ENCODE data around the gene PPEF1.
A peak's percentile ranks its signal among the peaks of the same experiment; 100 is the strongest.

Gene PPEF1, protein sequence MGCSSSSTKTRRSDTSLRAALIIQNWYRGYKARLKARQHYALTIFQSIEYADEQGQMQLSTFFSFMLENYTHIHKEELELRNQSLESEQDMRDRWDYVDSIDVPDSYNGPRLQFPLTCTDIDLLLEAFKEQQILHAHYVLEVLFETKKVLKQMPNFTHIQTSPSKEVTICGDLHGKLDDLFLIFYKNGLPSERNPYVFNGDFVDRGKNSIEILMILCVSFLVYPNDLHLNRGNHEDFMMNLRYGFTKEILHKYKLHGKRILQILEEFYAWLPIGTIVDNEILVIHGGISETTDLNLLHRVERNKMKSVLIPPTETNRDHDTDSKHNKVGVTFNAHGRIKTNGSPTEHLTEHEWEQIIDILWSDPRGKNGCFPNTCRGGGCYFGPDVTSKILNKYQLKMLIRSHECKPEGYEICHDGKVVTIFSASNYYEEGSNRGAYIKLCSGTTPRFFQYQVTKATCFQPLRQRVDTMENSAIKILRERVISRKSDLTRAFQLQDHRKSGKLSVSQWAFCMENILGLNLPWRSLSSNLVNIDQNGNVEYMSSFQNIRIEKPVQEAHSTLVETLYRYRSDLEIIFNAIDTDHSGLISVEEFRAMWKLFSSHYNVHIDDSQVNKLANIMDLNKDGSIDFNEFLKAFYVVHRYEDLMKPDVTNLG
- 0.07 to 1.2 (median 0.11) reads per million in 3 experiments for total RNA-seq

DNA sequence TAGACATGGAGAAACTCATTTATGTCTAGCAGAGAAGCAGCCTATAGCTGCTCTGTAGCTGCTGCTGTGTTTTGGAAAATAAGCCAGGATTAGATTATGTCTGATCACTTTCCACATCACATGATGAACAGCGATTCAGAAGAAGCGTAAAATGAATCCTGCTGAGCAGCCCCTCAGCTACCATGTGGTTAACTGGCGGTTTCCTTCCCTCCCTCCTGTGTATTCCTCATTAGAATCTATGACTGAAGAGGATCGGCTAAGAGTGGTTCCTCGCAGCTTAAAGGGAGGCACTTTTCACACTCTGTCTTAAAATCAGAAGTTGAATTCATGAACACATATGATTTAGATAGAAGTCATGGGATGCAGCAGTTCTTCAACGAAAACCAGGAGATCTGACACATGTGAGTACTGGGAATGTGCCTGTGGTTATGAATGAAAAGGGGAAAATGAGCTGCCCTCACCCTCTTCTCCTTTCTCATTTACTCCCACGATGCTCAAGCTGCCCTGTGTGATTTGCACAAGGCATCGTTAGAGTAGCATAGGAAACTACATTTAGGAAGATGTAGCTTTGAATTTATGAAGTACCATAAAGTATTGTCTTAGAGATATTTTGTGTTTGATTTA lies at the start of gene PPEF1:
TSS of gene PPEF1 (plus strand) at position 220 of the 624 bp plus-strand sequence. CDS start at position 356, 136 bp downstream.
- no peak for DNase-seq

DNA sequence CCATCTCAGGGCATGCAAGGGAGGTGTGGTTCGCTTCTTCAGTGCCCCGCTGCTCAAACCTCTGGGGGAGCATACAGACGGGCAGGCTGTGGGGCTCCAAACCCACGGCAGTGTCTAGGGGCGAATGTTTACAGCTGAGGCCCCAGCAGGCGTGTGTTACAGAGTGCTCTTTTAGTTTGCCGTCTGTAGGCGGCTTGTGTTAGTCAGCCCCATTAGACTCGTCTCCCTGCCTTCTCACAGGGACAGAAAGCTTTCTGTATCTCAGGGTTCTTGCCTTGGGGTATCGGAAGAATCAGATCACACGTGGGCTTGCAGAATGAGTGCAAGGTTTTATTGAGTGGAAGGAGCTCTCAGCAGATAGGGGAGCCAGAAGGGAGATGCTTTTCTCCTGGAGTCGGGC lies 46.2 kb upstream of the PPEF1 start:
- DNase-seq, result no peak

DNA sequence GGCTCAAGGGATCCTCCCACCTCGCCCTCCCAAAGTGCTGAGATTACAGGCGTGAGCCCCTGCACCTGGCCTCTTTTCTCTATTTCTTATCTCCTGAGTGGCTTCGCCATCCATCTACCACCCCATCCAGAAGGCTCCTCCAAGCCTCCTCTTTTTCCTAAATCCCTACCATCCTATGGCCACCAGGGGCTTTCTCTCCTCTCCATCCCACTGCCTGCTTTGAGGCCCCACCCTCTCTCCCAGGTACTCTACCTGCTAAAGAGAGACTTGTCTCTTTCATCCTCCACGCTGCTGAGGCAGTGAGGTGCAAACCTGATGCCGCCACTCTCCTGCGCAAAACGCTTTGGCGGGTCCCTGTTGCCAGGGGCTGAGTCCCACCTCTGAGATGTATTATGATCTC lies 42.5 kb upstream of the PPEF1 start:
- DNase-seq, result no peak

DNA sequence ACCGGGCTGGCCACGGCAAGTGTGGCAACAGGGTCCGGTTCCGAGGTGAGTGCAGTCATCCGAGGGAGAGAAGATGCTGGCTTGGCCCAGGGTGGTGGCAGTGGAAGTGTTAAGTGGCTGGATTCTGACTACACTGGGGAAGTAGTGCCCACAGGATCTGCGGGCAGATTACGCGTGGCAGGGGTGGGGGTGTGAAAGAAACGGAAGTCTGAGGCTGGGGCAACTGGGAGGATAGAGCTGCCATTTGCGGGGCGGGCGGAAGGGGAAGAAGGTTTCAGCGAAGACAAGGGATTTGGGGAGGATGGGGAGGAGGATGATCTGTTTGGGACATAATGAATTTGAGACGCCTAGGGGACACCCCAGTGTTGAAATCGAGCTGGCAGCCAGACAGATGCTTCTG lies 40.8 kb upstream of the PPEF1 start:
- DNase-seq, result no peak

DNA sequence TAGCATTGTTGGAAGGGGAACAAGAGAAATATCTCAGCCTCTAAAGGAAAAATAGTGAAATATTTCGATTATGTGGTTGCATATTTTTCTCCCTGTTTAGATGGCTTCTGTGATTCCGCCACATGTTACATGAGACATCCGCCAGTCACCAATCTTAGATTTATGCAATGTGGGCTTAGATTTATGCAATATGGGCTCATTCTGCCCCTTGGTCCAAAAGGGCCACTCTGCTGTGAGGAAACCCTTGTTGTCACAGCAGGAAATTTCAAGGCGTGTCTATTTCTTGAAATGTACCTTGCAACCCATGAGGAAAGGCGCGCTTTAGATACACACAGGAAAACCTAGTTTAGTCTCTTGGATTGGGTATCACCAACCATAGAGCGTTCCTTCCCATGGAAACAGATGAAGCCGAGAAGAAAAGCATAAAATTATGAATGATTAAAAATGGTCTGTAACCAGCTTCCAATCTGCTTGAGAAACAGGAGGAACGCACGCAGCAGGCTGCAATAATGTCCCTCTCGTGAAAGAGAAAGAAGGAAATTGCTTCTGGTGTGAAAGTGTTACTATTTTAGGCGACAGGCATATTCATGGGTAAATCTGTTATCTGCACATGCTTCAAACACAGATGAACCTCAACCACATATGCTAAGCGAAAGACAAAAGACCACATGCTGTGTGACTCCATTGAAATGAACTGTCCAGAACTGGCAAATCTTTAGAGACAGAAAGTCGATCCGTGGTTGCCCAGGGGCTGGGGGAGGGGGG lies 39.2 kb upstream of the PPEF1 start:
- no peak for DNase-seq

DNA sequence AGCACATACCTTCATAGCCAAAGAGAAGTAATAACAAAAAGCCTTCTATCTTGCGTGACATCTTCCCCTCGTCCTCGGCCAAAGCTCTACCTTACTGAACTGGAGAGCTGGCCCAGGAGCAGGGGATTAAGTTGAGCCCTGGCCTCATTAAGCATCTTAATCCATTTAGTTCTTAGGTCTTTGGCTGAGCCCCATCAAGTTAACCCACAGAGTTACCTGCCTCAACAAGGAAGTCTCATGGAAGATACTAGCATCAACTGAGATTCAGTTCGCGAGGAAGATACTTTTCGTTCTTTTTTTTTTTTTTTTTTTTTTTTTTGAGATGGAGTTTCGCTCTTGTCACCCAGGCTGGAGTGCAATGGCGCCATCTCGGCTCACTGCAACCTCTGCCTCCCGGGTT lies 35.4 kb upstream of the PPEF1 start, which contains the start of gene RS1:
TSS of gene RS1 (minus strand) at position 101 of the 400 bp plus-strand sequence. CDS start at position 61, 40 bp downstream.
- no peak for DNase-seq

DNA sequence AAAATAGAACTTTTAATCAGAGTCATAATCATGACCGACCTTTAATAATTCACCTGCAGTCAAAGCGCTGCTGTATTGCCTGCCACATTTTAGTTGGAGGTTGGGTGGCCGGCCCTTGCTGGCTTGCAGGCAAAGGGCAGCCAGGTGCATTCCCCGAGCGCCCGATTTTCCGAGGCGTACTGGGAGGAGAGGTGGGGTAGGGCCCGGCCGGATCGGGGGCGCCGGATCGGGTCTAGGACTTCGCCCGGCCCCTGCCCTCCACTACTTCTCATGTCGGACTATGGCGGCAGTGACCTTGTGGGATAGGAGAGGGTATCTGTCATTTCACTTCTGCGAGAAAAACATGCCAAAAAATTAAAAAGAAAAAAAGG lies 33.0 kb upstream of the PPEF1 start:
- peak; percentile 5 for DNase-seq

DNA sequence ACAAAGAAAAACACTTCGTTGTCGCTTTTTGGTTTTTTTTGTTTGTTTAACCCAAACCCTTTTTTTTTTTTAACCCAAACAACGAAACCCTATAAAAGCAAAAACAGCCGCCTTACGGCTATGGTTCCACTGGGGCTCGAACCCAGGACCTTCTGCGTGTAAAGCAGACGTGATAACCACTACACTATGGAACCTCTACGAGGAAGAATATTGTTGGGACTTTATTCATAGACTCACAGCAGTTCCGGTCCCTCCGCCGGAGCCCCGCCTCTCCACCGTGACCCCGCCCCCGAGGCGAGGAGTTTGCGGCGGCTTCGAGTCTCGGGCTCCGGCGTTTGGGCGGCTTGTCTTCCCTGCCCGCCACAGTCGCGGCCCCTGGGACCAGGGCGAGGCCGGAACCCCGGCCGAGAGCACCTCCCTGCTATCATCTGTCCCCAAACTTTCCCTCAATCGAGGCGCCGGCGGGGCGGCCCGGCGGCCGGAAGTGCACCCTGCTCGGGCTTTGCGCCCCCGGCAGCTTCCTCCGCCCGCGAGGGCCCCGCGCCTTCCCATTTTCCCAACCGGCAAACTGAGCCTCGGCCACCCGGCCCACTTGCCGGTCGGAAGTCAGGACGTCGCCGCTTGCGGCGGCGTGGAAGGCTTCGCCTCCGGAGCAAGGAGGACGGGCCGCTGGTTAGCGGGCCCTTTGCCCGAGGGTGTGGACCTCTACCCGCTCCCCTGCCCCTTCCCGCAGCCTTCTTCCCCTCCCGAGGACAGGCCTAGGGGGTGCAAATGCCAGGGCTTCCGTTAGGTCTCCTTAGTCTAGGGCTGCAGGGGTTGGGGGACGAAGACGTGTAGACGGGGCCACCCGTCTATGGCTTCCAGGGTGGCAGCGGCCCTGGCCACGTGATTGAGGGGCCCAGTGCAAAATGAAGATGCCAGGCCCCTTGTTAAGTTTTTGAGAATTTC lies 32.4 kb upstream of the PPEF1 start:
- DNase-seq, result peak; percentile 83

DNA sequence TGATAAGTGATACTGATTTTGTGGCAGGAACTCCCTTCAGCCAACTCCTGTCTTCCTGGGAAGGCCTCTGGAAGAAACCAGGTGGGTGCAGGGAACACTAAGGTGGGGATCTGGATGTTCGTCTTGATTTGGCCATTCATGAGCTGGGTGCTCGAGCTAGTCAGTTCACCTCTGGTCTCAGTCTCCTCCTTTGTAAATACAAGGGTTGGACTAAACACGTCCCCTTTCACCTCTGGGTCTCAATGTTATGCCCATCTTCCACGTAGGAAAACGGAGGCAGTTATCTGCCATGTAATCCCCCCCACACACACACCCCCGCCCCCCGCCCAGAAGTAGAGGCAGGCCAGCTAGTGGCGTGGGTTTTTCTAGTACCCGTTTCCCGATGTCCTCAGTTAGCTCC lies 31.4 kb upstream of the PPEF1 start:
- DNase-seq, result no peak

DNA sequence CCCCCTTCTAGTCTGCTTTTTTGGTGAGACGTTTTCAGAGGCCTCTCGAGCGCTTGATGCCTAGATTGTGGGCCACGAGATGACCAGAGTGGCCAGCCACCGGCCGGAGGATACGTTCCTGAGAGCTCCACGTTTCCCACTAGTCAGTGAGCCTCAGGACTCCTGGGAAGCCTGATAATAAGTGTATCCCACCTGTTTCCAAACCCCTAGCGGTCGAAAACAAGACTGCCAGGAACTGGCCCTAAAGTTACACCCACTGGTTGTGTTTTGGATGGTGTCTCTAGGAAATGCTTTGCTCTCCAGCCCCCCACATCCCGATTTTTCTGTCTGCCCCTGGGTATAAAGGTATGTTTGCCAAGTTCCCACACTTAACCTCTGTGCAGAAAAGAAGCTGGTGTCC lies 31.0 kb upstream of the PPEF1 start:
- no peak for DNase-seq

DNA sequence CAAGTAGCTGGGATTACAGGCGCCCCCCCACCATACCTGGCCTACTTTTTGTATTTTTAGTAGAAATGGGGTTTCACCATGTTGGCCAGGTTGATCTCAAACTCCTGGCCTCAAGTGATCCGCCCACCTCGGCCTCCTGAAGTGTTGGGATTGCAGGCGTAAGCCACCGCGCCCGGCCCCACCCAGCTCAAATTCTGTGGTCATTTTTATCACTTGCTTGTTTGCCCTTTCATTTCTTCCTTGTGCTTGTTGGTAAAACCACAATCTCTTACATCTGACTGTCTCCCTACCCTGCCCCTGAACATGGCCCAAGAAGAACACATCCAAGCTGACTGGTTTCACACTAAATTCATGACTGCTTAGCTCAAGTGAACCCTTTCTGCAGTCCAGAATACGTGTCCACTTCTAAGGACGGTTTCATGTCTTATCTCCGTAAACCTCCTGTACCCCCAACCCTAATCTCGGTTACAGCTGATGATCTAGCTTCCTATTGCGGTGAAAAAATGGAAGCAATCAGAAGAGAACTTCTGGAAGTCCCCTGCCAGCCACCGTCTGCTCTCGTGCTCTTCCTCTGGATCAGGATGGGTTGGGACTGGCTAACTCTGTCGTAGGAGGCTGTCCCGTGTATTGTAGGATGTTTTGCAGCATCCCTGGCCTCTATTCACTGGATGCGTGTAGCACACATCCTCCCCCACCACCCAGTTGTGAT lies 30.1 kb upstream of the PPEF1 start:
- no peak for DNase-seq

DNA sequence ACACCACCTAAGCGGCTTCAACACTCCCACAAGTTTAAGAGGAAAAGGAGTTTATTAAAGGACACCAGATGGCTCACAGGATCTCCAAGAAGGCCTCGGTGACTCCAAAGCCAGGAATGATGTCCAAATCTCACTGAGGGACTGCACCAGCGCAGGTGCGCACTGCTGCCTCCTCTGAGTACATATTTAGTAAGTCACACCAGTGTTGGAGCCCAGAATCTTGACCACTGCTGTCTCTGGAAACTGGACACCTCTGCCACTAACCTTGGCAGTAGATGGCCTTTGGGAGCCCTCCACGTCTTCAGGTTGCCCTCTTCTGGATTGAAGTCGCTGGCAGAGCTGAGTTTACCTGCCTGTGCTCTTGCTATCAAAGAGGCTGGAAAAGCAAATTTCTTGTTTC lies 25.4 kb upstream of the PPEF1 start:
- DNase-seq, result no peak

DNA sequence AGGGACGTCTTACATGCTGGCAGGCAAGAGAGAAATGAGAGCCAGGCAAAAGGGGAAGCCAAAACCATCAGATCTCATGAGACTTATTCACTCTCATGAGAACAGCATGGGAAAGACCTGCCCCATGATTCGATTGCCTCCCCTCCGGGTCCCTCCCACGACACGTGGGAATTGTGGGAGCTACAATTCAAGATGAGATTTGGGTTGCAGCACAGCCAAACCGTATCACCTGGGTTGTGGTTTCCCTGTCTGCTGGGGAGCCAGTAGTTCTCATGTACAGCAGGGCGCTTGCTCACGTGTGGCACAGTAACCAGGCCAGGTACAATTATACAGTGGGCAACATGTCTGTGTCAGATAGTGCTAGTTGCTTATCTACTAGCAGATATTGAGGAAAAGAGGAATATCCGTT lies 24.5 kb upstream of the PPEF1 start:
- DNase-seq, result no peak

DNA sequence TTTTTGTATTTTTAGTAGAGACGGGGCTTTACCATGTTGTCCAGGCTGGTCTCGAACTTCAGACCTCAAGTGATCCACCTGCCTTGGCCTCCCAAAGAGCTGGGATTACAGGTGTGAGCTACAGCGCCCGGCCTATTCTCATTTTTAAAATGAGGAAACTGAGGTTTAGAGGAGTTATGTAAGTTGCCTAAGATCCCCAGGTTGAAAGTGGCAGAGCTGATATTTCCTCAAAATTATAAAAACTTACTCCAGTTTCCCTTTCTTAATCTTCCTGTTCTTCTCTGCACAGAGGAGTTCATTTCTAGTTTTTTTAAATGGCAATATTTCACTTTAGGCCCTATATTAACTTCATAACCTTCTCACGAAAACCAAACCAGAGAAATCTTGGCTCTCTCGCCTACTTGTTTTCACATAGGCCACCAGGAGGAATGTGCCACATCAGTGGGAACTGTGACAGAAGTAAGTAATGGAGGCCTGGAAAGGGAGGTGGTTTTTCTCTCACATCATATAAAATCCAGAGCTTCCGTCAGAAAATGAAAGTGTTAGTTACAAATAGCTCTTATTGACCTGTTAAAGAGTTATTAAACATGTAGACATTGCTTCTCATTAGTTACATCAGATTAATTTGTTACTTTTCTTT lies 19.5 kb upstream of the PPEF1 start:
- DNase-seq, result no peak

DNA sequence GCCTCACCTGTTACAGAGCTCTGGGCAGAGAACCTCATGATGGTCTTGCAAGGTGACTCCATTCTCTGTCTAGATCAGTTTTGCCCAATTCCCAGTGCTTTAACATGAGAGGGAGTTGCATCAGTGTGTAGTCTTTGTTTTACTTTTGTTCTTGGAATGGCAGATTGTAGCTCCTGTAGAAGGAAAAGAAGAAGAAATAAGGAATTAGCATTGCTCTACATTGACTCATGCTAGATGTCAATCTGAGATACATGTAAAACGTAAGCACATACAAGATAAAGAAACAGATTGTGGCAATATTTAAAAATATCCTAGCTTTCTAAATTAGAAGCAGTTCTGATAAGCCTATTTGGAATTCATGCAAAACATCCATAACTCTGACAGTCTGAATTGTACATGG lies 16.0 kb upstream of the PPEF1 start:
- no peak for DNase-seq

DNA sequence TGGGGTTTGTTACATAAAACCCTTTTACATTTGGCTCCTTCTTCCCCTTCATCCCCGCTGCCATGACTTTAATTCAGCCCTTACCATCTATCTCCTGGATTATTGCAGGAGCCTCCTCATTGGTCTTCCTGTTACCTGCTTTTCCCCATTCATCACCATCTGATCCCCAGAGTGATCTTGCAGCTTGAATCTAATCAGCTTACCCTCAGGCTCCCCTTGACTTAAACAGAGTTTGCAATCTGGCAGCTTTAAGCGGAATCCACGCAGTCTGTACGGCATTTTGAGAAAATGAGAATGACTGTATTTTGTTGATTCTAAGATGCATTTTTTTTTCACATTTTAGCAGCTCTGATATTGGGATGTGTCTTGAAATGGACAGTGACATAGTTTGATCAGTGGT lies 14.9 kb upstream of the PPEF1 start:
- no peak for DNase-seq

DNA sequence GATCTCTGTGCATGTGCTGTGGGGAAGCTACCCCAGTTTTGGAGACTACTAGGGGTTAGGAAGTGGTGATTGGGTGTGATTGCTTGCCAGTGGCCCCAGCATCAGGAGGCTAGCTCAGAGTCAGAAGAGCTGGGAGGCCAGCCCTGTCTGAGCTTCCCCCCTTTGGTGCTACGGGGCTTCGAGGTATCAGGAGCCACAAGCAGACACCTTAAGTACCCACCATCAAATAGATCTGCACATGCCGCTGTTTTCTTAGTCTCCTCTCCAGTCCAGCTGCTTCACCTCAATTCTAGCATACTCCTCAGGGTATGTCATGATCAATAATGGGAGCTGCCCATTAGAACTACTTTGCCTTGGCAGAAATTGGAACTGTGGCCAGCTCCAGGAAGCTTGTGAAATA lies 10.8 kb upstream of the PPEF1 start:
- DNase-seq, result no peak

DNA sequence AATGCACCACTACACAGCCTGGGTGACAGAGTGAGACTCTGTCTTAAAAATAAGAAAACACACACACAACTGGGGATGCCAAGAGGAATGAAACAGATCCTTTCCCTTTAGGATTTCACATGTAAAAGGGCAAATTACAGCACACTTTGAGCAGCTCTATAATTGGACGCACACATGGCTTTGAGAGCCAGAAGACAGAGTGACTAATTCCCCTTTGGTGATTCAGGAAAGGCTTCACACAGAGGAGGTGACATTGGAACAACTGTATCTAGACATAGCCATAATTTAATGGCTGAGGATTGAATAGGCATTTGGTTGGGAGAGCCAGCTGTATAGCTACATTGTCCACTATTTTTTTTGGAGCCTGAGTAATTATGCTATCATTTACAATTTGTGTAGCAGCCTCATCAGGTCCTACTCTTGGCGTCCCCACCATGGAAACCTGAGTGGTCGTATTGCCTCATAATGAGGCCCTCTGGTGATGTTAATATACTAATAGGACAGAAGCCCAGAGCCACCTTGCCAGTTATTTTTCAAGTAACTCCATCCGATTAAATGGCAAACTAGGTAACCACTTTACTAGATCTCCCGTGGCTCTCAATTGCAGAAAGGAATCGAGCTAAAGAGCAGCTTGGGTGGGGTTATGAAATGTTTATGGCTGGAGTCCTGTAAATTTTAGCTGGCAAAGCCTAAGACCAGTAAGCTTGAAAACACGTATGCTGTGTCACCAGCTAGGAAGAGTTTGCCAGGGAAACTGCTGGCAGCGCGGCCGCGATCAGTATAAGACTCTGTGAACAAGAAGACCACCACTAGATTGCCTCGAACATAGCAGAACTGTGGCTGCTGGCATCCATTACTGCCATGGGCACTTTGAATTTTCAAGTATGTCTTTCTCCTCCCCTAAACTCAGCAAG lies 8.5 kb upstream of the PPEF1 start:
- no peak for DNase-seq

DNA sequence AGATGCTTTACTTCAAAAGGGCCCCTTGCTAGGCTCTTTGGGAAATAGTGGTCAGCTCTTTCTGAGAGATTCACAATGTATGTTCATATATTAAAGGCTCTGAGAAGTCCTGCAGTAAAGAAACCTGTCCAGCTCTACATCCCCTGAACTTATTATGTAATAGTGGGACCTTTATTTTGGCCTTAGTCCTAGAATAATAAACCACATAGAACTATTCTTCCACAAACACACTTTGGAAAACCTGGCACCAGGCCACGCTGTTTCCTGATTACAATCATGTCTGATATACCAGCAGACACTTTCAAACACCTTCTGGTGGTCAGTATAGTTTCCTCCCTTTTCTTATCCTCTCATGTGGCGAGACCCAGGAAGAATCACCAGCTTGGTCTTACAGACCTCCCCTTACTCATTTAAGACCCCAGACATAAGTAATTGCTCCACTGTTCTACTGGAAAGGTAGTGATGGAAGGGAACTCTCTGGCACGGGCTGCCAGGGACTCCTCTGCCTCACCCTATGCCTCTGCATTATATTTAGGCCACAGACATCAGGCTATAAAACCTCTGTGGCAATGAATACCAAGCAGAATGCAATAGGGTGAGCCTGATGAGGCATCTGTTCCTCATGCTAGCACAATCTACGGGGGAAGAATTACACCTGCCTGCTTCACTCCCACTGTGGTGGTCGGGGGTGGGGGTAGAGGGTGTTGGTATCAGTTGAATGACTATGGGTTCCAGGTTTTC lies 5.7 kb upstream of the PPEF1 start:
- DNase-seq, result no peak
